Measurements from ENCODE around the gene G6PD. TPM values are rescaled to one million over a fixed set of nuclear protein-coding genes. Genes with fewer than 3 reads are reported as not detected.

The G6PD gene
- total RNA-seq, 6 experiments from 2014 or later = 119 to 226 (median 192) TPM

GRCh38 chrX:154481911-154482601 is 64.6 kb downstream of the G6PD start:
- no peak for DNase-seq

More at GRCh38 chrX:154481911-154482601, 64.6 kb downstream of the G6PD start:
- TF ChIP-seq CTCF (IDR thresholded peaks at IDR 0.05) = no peak
- Mint-ChIP-seq H3K4me3 (no peak overlapping the region), H3K27ac (no peak overlapping the region), H3K4me1 (ENCODE audit: low read depth) (0 out of 2 replicates have a peak, but pooled peaks cover 6% of the 10 kb centered on the region), H3K9me3 (no peaks in the 10 kb centered on the region), H3K36me3 (ENCODE audit: low read depth) (no peaks in the 10 kb centered on the region), H3K27me3 (ENCODE audit: insufficient read depth) (no peaks in the 10 kb centered on the region)

Other genes with a start within 250 kb of the G6PD start
- gene FLNA, start 172.2 kb downstream of the G6PD start, total RNA-seq (2021; fragmentation: NEBNext Ultra II Directional; extraction: Animal tissue kit (Norgen Biotek cat#: 25700)) = 1,000 to 10,000 TPM; 2,260 to 2,886 (median 2,666) TPM
- 100 to 1,000 TPM in 4 of 6 experiments, 10 to 100 TPM in 2; 84.8 to 119 (median 108) TPM for gene EMD, start 167.6 kb downstream of the G6PD start, total RNA-seq (2021; fragmentation: NEBNext Ultra II Directional; extraction: Animal tissue kit (Norgen Biotek cat#: 25700))
- gene RPL10, start 148.5 kb downstream of the G6PD start, total RNA-seq (2021; fragmentation: NEBNext Ultra II Directional; extraction: Animal tissue kit (Norgen Biotek cat#: 25700)) = 1,000 to 10,000 TPM; 1,764 to 1,978 (median 1,934) TPM
- 10 to 100 TPM; 74.8 to 96.3 (median 87.4) TPM for gene DNASE1L1, start 137.6 kb downstream of the G6PD start, total RNA-seq (2021; fragmentation: NEBNext Ultra II Directional; extraction: Animal tissue kit (Norgen Biotek cat#: 25700))
- 10 to 100 TPM; 13.0 to 17.3 (median 15.1) TPM for gene TAFAZZIN, start 135.3 kb downstream of the G6PD start, total RNA-seq (2021; fragmentation: NEBNext Ultra II Directional; extraction: Animal tissue kit (Norgen Biotek cat#: 25700))
- gene ATP6AP1, start 118.2 kb downstream of the G6PD start, total RNA-seq (2021; fragmentation: NEBNext Ultra II Directional; extraction: Animal tissue kit (Norgen Biotek cat#: 25700)) = 100 to 1,000 TPM; 107 to 154 (median 123) TPM
- gene GDI1, start 109.7 kb downstream of the G6PD start, total RNA-seq (2021; fragmentation: NEBNext Ultra II Directional; extraction: Animal tissue kit (Norgen Biotek cat#: 25700)) = 100 to 1,000 TPM; 144 to 154 (median 147) TPM
- 100 to 1,000 TPM in 1 of 6 experiments, 10 to 100 TPM in 5; 77.3 to 103 (median 86.9) TPM for gene FAM50A, start 102.7 kb downstream of the G6PD start, total RNA-seq (2021; fragmentation: NEBNext Ultra II Directional; extraction: Animal tissue kit (Norgen Biotek cat#: 25700))
- 10 to 100 TPM; 66.2 to 98.7 (median 79.8) TPM for gene PLXNA3, start 88.6 kb downstream of the G6PD start, total RNA-seq (2021; fragmentation: NEBNext Ultra II Directional; extraction: Animal tissue kit (Norgen Biotek cat#: 25700))
- gene LAGE3, start 67.6 kb downstream of the G6PD start, total RNA-seq (2021; fragmentation: NEBNext Ultra II Directional; extraction: Animal tissue kit (Norgen Biotek cat#: 25700)) = 10 to 100 TPM; 13.8 to 18.3 (median 17.4) TPM
- 10 to 100 TPM; 26.7 to 31.6 (median 29.7) TPM for gene UBL4A, start 60.2 kb downstream of the G6PD start, total RNA-seq (2021; fragmentation: NEBNext Ultra II Directional; extraction: Animal tissue kit (Norgen Biotek cat#: 25700))
- gene SLC10A3, start 56.2 kb downstream of the G6PD start, total RNA-seq (2021; fragmentation: NEBNext Ultra II Directional; extraction: Animal tissue kit (Norgen Biotek cat#: 25700)) = 10 to 100 TPM; 34.6 to 46.5 (median 37.7) TPM
- gene FAM3A, start 30.6 kb downstream of the G6PD start, total RNA-seq (2021; fragmentation: NEBNext Ultra II Directional; extraction: Animal tissue kit (Norgen Biotek cat#: 25700)) = 10 to 100 TPM; 56.9 to 67.8 (median 59.4) TPM
- 10 to 100 TPM; 32.5 to 38.9 (median 37.5) TPM for gene IKBKG, start 774 bp upstream of the G6PD start, total RNA-seq (2021; fragmentation: NEBNext Ultra II Directional; extraction: Animal tissue kit (Norgen Biotek cat#: 25700))
- gene CTAG1A, start 38.3 kb upstream of the G6PD start, total RNA-seq (2021; fragmentation: NEBNext Ultra II Directional; extraction: Animal tissue kit (Norgen Biotek cat#: 25700)) = not detected
- not detected for gene CTAG1B, start 72.4 kb upstream of the G6PD start, total RNA-seq (2021; fragmentation: NEBNext Ultra II Directional; extraction: Animal tissue kit (Norgen Biotek cat#: 25700))
- not detected for gene CTAG2, start 106.7 kb upstream of the G6PD start, total RNA-seq (2021; fragmentation: NEBNext Ultra II Directional; extraction: Animal tissue kit (Norgen Biotek cat#: 25700))
- gene GAB3, start 204.2 kb upstream of the G6PD start, total RNA-seq (2021; fragmentation: NEBNext Ultra II Directional; extraction: Animal tissue kit (Norgen Biotek cat#: 25700)) = under 1 TPM; 0.05 to 0.50 (median 0.16) TPM
- 10 to 100 TPM; 44.6 to 55.5 (median 51.1) TPM for gene DKC1, start 216.0 kb upstream of the G6PD start, total RNA-seq (2021; fragmentation: NEBNext Ultra II Directional; extraction: Animal tissue kit (Norgen Biotek cat#: 25700))

All from HFFc6 (cell line).